Esophagus squamous epithelium (tissue), 4 donors: ENCODE measurements around the gene LRFN3.

Source experiments
- POLR2A ChIP-seq, 4 donors: fragments of 450-650 bp; IDR thresholded peaks; one replicate each; pipeline ENCODE4 v1.6.1; 2017; ENCODE audit warnings: antibody characterized with exemption in 4 of 4, mild to moderate bottlenecking in 4 of 4, moderate library complexity in 3 of 4
- TF ChIP-seq, protein P1 (sequence below), 6 experiments: fragments of 450-650 bp in 4 of 6; fragments of 200-600 bp in 2 of 6; sonication (generic) in 2 of 6; IDR thresholded peaks; one replicate each; pipeline ENCODE4 v1.5.1; 2016 to 2019; ENCODE audit warnings: antibody characterized with exemption in 6 of 6, mild to moderate bottlenecking in 4 of 6, moderate library complexity in 4 of 6

DNA sequence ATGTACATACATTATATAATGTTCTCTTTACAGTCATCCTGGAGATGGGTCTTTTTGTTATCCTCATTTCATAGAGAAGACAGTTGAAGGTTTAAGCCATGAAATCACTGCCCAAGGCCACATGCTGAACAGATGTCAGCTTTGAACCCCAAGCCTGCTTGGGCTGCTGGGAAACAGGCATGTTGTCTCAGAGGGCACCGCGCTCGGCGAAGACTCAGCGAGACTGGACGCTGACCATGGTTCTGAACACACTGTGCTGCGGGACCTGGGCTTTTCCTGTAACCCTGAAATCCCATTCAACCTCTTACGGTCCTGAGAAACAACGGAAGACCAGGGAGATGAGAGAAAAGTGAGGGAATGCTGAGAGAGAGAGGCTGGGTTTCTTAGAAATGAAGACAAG, 27.3 kb downstream of the LRFN3 start:
- TF ChIP-seq, protein P1, sequence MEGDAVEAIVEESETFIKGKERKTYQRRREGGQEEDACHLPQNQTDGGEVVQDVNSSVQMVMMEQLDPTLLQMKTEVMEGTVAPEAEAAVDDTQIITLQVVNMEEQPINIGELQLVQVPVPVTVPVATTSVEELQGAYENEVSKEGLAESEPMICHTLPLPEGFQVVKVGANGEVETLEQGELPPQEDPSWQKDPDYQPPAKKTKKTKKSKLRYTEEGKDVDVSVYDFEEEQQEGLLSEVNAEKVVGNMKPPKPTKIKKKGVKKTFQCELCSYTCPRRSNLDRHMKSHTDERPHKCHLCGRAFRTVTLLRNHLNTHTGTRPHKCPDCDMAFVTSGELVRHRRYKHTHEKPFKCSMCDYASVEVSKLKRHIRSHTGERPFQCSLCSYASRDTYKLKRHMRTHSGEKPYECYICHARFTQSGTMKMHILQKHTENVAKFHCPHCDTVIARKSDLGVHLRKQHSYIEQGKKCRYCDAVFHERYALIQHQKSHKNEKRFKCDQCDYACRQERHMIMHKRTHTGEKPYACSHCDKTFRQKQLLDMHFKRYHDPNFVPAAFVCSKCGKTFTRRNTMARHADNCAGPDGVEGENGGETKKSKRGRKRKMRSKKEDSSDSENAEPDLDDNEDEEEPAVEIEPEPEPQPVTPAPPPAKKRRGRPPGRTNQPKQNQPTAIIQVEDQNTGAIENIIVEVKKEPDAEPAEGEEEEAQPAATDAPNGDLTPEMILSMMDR (IDR thresholded peaks at IDR 0.05), result no peak
- TF ChIP-seq POLR2A (IDR thresholded peaks at IDR 0.05), result no peak
